H1 (cell line): ENCODE data around the gene GALNT17. TPM values are rescaled to one million over a fixed set of nuclear protein-coding genes. Genes with fewer than 3 reads are reported as not detected.

Source experiments
- CTCF ChIA-PET: fragments of 300-600 bp; sonication (Branson Sonifier 250); formaldehyde crosslinking; loops from one replicate; lab custom pipeline; 2021; ENCODE audit not compliant: partially characterized antibody; lab: Charles Lee
- POLR2A ChIA-PET: fragments of 300-600 bp; sonication (Branson Sonifier 250); formaldehyde crosslinking; loops from one replicate; lab custom pipeline; 2021; ENCODE audit warnings: inconsistent platforms; ENCODE audit not compliant: partially characterized antibody; lab: Charles Lee
- DNase-seq, 2 experiments: peaks; one replicate each; pipeline versions ENCODE4 v3.0.0 to v3.0.0-alpha.2; 2010 to 2022; ENCODE audit warnings: low spot score in 2 of 2, low read depth in 1 of 2, mixed read lengths in 1 of 2
- FAIRE-seq: peaks from 2 replicates; lab custom pipeline; 2011; peaks lifted over from hg19 to GRCh38; lab: Jason Lieb, UNC
- H2AFZ ChIP-seq: 2 replicates; pipeline ENCODE4 v1.8.1; 2012; ENCODE audit warnings: low read length, inconsistent platforms
- H2AK5ac ChIP-seq: 2 replicates; pipeline ENCODE4 v1.6.1; 2013; ENCODE audit warnings: low read depth, low read length
- H2BK120ac ChIP-seq: replicated peaks from 2 replicates; pipeline ENCODE3; 2013; ENCODE audit warnings: low read depth, low read length, inconsistent platforms
- H2BK12ac ChIP-seq: 2 replicates; pipeline ENCODE4 v1.6.1; 2013; ENCODE audit warnings: low read depth, low read length
- H2BK15ac ChIP-seq: 2 replicates; pipeline ENCODE4 v1.6.1; 2013; ENCODE audit warnings: low read length
- H2BK20ac ChIP-seq: 2 replicates; pipeline ENCODE4 v1.6.1; 2013; ENCODE audit warnings: low read length
- H2BK5ac ChIP-seq: 2 replicates; pipeline ENCODE4 v1.6.1; 2013; ENCODE audit warnings: low read depth, low read length
- H3K14ac ChIP-seq: 2 replicates; pipeline ENCODE4 v1.6.1; 2013; ENCODE audit warnings: inconsistent platforms; ENCODE audit not compliant: insufficient read length
- H3K18ac ChIP-seq: 2 replicates; pipeline ENCODE4 v1.6.1; 2013; ENCODE audit warnings: low read length; ENCODE audit errors: extremely low read depth
- H3K23ac ChIP-seq: 2 replicates; pipeline ENCODE4 v1.6.1; 2013; ENCODE audit warnings: inconsistent platforms; ENCODE audit not compliant: insufficient read length
- H3K23me2 ChIP-seq: 2 replicates; pipeline ENCODE4 v1.6.1; 2013; ENCODE audit warnings: low read depth, low read length
- H3K27ac ChIP-seq: 2 replicates; pipeline ENCODE4 v1.6.1; 2011; ENCODE audit warnings: low read depth, low read length, inconsistent platforms
- H3K27me3 ChIP-seq, 4 experiments: replicated peaks in 1 of 4; 1 replicate in 1 of 4; 2 replicates in 3 of 4; pipeline versions ENCODE4 v1.6.1 to v1.8.1; 2011 to 2013; ENCODE audit warnings: low read length in 3 of 4, mild to moderate bottlenecking in 3 of 4, inconsistent platforms in 2 of 4, mixed read lengths in 2 of 4, moderate library complexity in 1 of 4; ENCODE audit not compliant: control insufficient read depth in 3 of 4, insufficient read depth in 3 of 4; ENCODE audit errors: extremely low read depth in 1 of 4
- H3K36me3 ChIP-seq, 4 experiments: 2 replicates each; pipeline versions ENCODE4 v1.6.1 to v1.8.1; 2011 to 2013; ENCODE audit warnings: mild to moderate bottlenecking in 4 of 4, low read length in 3 of 4, moderate library complexity in 2 of 4, control low read depth in 1 of 4, inconsistent platforms in 1 of 4; ENCODE audit not compliant: insufficient read depth in 4 of 4, control insufficient read depth in 2 of 4
- H3K4ac ChIP-seq: replicated peaks from 2 replicates; pipeline ENCODE3; 2013; ENCODE audit warnings: low read length, low read depth, mixed read lengths, inconsistent platforms; ENCODE audit not compliant: insufficient read length
- H3K4me1 ChIP-seq, 4 experiments: replicated peaks in 1 of 4; 1 replicate in 1 of 4; 2 replicates in 3 of 4; pipeline versions ENCODE4 v1.6.1 to v1.8.1; 2011 to 2013; ENCODE audit warnings: low read length in 3 of 4, inconsistent platforms in 2 of 4, mixed read lengths in 1 of 4; ENCODE audit not compliant: insufficient read depth in 4 of 4, control insufficient read depth in 3 of 4
- H3K4me2 ChIP-seq, 2 experiments: 2 replicates each; pipeline versions ENCODE4 v1.6.1 to v1.8.1; 2011 to 2013; ENCODE audit warnings: low read depth in 2 of 2, low read length in 2 of 2, control low read depth in 1 of 2, inconsistent platforms in 1 of 2, mild to moderate bottlenecking in 1 of 2; ENCODE audit not compliant: insufficient read depth in 1 of 2
- H3K4me3 ChIP-seq, 4 experiments: fragments of 200-600, 300-600 bp in 1 of 4; sonication (generic), shearing (Covaris generic), sonication (Bioruptor Twin) in 1 of 4; 2 replicates each; pipeline versions ENCODE4 v1.5.1 to v1.8.1; 2011 to 2016; ENCODE audit warnings: low read length in 4 of 4, low read depth in 3 of 4, control low read depth in 2 of 4, inconsistent platforms in 2 of 4, mild to moderate bottlenecking in 2 of 4, mixed read lengths in 1 of 4, moderate library complexity in 1 of 4; ENCODE audit not compliant: insufficient read depth in 2 of 4; ENCODE audit errors: extremely low read depth in 1 of 4
- H3K56ac ChIP-seq: replicated peaks from 2 replicates; pipeline ENCODE3; 2013; ENCODE audit warnings: low read depth, mild to moderate bottlenecking, mixed read lengths, low read length, inconsistent platforms; ENCODE audit not compliant: insufficient read length
- H3K79me1 ChIP-seq: 2 replicates; pipeline ENCODE4 v1.6.1; 2013; ENCODE audit warnings: low read depth, low read length, control low read depth
- H3K79me2 ChIP-seq, 2 experiments: 2 replicates each; pipeline versions ENCODE4 v1.6.1 to v1.8.1; 2012 to 2013; ENCODE audit warnings: low read length in 2 of 2, mild to moderate bottlenecking in 2 of 2, inconsistent platforms in 1 of 2; ENCODE audit not compliant: insufficient read depth in 2 of 2, control insufficient read depth in 1 of 2
- H3K9ac ChIP-seq, 4 experiments: replicated peaks in 1 of 4; 1 replicate in 1 of 4; 2 replicates in 3 of 4; pipeline versions ENCODE4 v1.6.1 to v1.8.1; 2011 to 2013; ENCODE audit warnings: low read depth in 3 of 4, low read length in 3 of 4, control low read depth in 2 of 4, mild to moderate bottlenecking in 2 of 4, moderate library complexity in 2 of 4, inconsistent platforms in 1 of 4; ENCODE audit errors: extremely low read depth in 1 of 4
- H3K9me3 ChIP-seq, 2 experiments: 2 replicates each; pipeline versions ENCODE4 v1.6.1 to v1.8.1; 2012 to 2013; ENCODE audit warnings: mild to moderate bottlenecking in 2 of 2, moderate library complexity in 2 of 2, control low read depth in 1 of 2, inconsistent platforms in 1 of 2, low read depth in 1 of 2, low read length in 1 of 2, mixed read lengths in 1 of 2; ENCODE audit not compliant: insufficient read depth in 2 of 2
- H4K20me1 ChIP-seq, 2 experiments: replicated peaks in 1 of 2; 2 replicates each; pipeline versions ENCODE3 to v1.8.1; 2011 to 2013; ENCODE audit warnings: inconsistent platforms in 2 of 2, low read length in 2 of 2, mild to moderate bottlenecking in 1 of 2; ENCODE audit not compliant: insufficient read depth in 2 of 2, control insufficient read depth in 1 of 2
- H4K5ac ChIP-seq: 2 replicates; pipeline ENCODE4 v1.6.1; 2013; ENCODE audit warnings: low read length, low read depth, mixed read lengths, inconsistent platforms; ENCODE audit not compliant: insufficient read length
- H4K8ac ChIP-seq: 2 replicates; pipeline ENCODE4 v1.8.0; 2013; ENCODE audit warnings: mild to moderate bottlenecking, moderate library complexity, low read length, inconsistent platforms; ENCODE audit not compliant: insufficient read depth; ENCODE audit errors: extremely low read depth
- H4K91ac ChIP-seq: replicated peaks from 2 replicates; pipeline ENCODE3; 2013; ENCODE audit warnings: low read length, mixed read lengths, inconsistent platforms; ENCODE audit not compliant: insufficient read length
- BRCA1 ChIP-seq: IDR thresholded peaks from 2 replicates; pipeline ENCODE4 v1.6.1; 2012; ENCODE audit warnings: low read depth, low read length, improper control_type of control experiment
- JUND ChIP-seq: IDR thresholded peaks from 2 replicates; pipeline ENCODE4 v1.6.1; 2011; ENCODE audit warnings: mild to moderate bottlenecking, improper control_type of control experiment, low read length
- NRF1 ChIP-seq: IDR thresholded peaks from 2 replicates; pipeline ENCODE4 v1.6.1; 2011; ENCODE audit warnings: mild to moderate bottlenecking, low read depth, low read length, improper control_type of control experiment
- POLR2AphosphoS5 ChIP-seq: IDR thresholded peaks from 2 replicates; pipeline ENCODE4 v1.6.1; 2011; ENCODE audit warnings: low read depth, low read length
- SIX5 ChIP-seq: IDR thresholded peaks from 2 replicates; pipeline ENCODE4 v1.6.1; 2011; ENCODE audit warnings: mild to moderate bottlenecking, low read depth, low read length
- SP2 ChIP-seq: IDR thresholded peaks from 2 replicates; pipeline ENCODE4 v1.6.1; 2012; ENCODE audit warnings: mild to moderate bottlenecking, low read length, inconsistent platforms
- SUZ12 ChIP-seq: fragments of 200-600 bp; sonication (generic); IDR thresholded peaks from 2 replicates; pipeline ENCODE4 v1.6.1; 2012; ENCODE audit warnings: mild to moderate bottlenecking, inconsistent platforms, low read length, moderate library complexity, mixed read lengths
- WGBS, 2 experiments: shearing (Covaris generic) in 1 of 2; methylation state at CpG; one replicate each; pipeline versions ENCODE4 v1.1.6 to v1.1.7; 2013 to 2015; ENCODE audit warnings: low lambda C conversion rate in 2 of 2, mixed read lengths in 2 of 2, inconsistent platforms in 1 of 2, low coverage in 1 of 2, missing lambda C conversion rate in 1 of 2; ENCODE audit not compliant: insufficient replicate concordance in 2 of 2, insufficient coverage in 1 of 2, insufficient read length in 1 of 2; ENCODE audit errors: extremely low coverage in 1 of 2, missing lambda C conversion rate in 1 of 2; 5-methylcytosine and 5-hydroxymethylcytosine counted together
- polyA plus RNA-seq, 7 experiments: library from polyadenylated mRNA; depleted of rRNA in 3 of 7; stranded (reverse) in 5 of 7; unstranded in 2 of 7; fragments of >200 nt in 5 of 7; fragments of 200-250 nt in 2 of 7; gene quantifications; 1 replicate in 5 of 7; 2 replicates in 1 of 7; 4 replicates in 1 of 7; pipeline versions ENCODE4 v1.2.1 to v1.2.3, GENCODE V29; 2011 to 2013; ENCODE audit warnings: missing spikeins in 2 of 7, mixed read lengths in 2 of 7
- total RNA-seq: library from RNA; stranded (reverse); fragmentation: NEBNext Ultra II Directional; extraction: Animal tissue kit (Norgen Biotek cat#: 25700); gene quantifications from 2 replicates; pipeline ENCODE4 v1.2.1, GENCODE V29; 2021

Gene GALNT17
- total and polyA plus RNA-seq, 2 of the 8 experiments (the other 6 are each of a cell fraction or from before 2014, with no cell fraction given), result 37.7 to 47.0 TPM

DNA sequence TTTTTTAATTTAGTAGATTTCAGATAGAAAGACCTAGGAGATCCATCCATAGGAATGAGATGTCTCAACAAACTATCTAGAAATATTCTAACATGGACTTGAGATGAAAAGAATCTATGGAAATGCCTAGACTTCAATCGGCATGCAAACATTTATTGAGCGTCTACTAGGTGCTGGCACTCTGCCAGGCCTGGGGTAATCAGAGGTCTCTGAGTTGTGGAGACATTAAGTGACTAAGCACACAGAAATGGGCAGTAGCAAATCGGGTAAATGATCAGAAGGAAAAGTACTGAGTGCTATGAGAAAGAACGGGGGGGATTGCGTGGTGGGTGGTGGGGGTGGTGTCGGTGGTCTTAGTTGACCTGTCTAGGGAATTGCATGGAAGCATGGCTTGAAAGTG is 466.6 kb downstream of the GALNT17 start:
- Histone ChIP-seq H4K91ac (no peak overlapping the region), H3K79me2 (no peaks in the 10 kb centered on the region), H2AFZ (no peak overlapping the region), H2BK120ac (no peak overlapping the region), H3K9ac (no peak overlapping the region), H4K5ac (no peak overlapping the region), H3K36me3 (peaks cover 0 to 3% (median 0%) of the 10 kb centered on the region in 4 experiments; a peak in 1 of 8 replicates), H2AK5ac (no peak overlapping the region), H3K4ac (no peak overlapping the region), H3K4me1 (no peaks in the 10 kb centered on the region), H3K18ac (no peak overlapping the region), H2BK5ac (no peak overlapping the region), H2BK20ac (no peak overlapping the region), H2BK12ac (no peak overlapping the region), H3K79me1 (no peaks in the 10 kb centered on the region), H3K56ac (no peak overlapping the region), H3K9me3 (0 out of 4 replicates have a peak, but pooled peaks cover 0 to 3% of the 10 kb centered on the region in 2 experiments), H3K27me3 (no peaks in the 10 kb centered on the region), H4K8ac (no peak overlapping the region), H3K23ac (no peak overlapping the region), H3K14ac (no peak overlapping the region), H2BK15ac (0 out of 2 replicates have a peak overlapping the region, but pooled peaks have one; percentile 53), H3K4me2 (no peak overlapping the region), H4K20me1 (peaks cover 0 to 2% of the 10 kb centered on the region in 2 experiments), H3K23me2 (no peaks in the 10 kb centered on the region), H3K27ac (no peak overlapping the region), H3K4me3 (no peak overlapping the region)
- WGBS, 2 experiments, result 89% methylated on average over 6 of the region's 6 CpGs; no CpG with 5 or more reads in 1 of the 2 experiments
- CTCF ChIA-PET, result no interaction called here
- TF ChIP-seq SP2, result no peak
- TF ChIP-seq SIX5, result no peak
- TF ChIP-seq SUZ12, result no peak
- TF ChIP-seq POLR2AphosphoS5, result no peak
- TF ChIP-seq JUND, result no peak
- no peak for TF ChIP-seq NRF1
- TF ChIP-seq BRCA1, result no peak
- POLR2A ChIA-PET, result no interaction called here
- FAIRE-seq (no peak), DNase-seq (no peak)
